Fibroblast of peridontal ligament (primary cell): ENCODE data around the gene H19.

Experiments
- DNase-seq: peaks from one replicate; pipeline ENCODE4 v3.0.0-alpha.2; 2010; ENCODE audit errors: extremely low read depth

The H19 gene

GRCh38 chr11:1947592-1948237, 49.9 kb downstream of the H19 start:
- DNase-seq: no peak

- no peak for DNase-seq
Observed at GRCh38 chr11:1946812-1947484, 50.7 kb downstream of the H19 start, which contains the start of gene MRPL23. Gene MRPL23 (plus strand): TSS chr11:1947332. CDS start chr11:1947363, 31 bp downstream.
